Pancreas (tissue), 10 donors: ENCODE measurements around the gene SSUH2. TPM values are rescaled to one million over a fixed set of nuclear protein-coding genes. Genes with fewer than 3 reads are reported as not detected.

Source experiments
- ATAC-seq, 4 donors: fragments of 200-7000 bp; cut with Tn5 transposase; one replicate each; pipeline versions ENCODE4 v1.8.0 to v1.9.1; 2020; ENCODE audit warnings: mild to moderate bottlenecking in 4 of 4, moderate library complexity in 4 of 4
- DNase-seq, 6 donors: peaks; one replicate each; pipeline ENCODE4 v3.0.0-alpha.2; 2020
- FAIRE-seq: peaks from 2 replicates; lab custom pipeline; 2012; peaks lifted over from hg19 to GRCh38; lab: Jason Lieb, UNC
- H3K27ac ChIP-seq, 4 donors: fragments of 200-600 bp; sonication (generic); 1 replicate in 3 of 4; 2 replicates in 1 of 4; pipeline versions ENCODE4 v1.5.0 to v1.8.0; 2020
- H3K27me3 ChIP-seq, 4 donors: fragments of 200-600 bp; one replicate each; pipeline ENCODE4 v1.8.0; 2021
- H3K36me3 ChIP-seq, 3 donors: fragments of 200-600 bp; sonication (generic) in 1 of 3; one replicate each; pipeline versions ENCODE4 v1.5.0 to v1.8.0; 2020 to 2021
- H3K4me1 ChIP-seq, 3 donors: fragments of 200-600 bp; one replicate each; pipeline ENCODE4 v1.8.0; 2021
- H3K4me3 ChIP-seq, 4 donors: fragments of 200-600 bp; sonication (generic) in 2 of 4; one replicate each; pipeline versions ENCODE4 v1.5.0 to v1.8.0; 2020 to 2021
- H3K9me3 ChIP-seq, 4 donors: fragments of 200-600 bp; one replicate each; pipeline ENCODE4 v1.8.0; 2021
- CTCF ChIP-seq, 4 donors: fragments of 200-600 bp; sonication (generic) in 3 of 4; IDR thresholded peaks; one replicate each; pipeline versions ENCODE4 v1.5.0 to v1.8.0; 2021; ENCODE audit warnings: antibody characterized with exemption in 4 of 4
- WGBS, 2 donors: extraction: QIAGEN DNeasy Blood & Tissue Kit; methylation state at CpG; one replicate each; pipeline ENCODE4 v1.1.7; 2013; 5-methylcytosine and 5-hydroxymethylcytosine counted together
- intact Hi-C, 3 donors: fragments of 100-400 bp; cut with DNase I; formaldehyde crosslinking; loops; one replicate each; pipeline versions ENCODE4 v1.11.1 to v1.14.2; 2022
- polyA plus RNA-seq, 2 donors: library from polyadenylated mRNA; stranded (reverse); fragments of 200-250 nt; gene quantifications; one replicate each; pipeline ENCODE4 v1.2.3, GENCODE V29; 2013
- total RNA-seq, 6 donors: library from RNA; stranded (reverse); fragmentation: NEBNext Ultra II Directional in 4 of 6; extraction: Animal tissue kit (Norgen Biotek cat#: 25700) in 4 of 6; gene quantifications; one replicate each; pipeline versions ENCODE4 v1.2.1 to v1.2.4, GENCODE V29; 2021 to 2023
- donor health status: healthy with polysubstance abuse.
- donor health status: DM: no; HTN: no; CAD: no; lungs with moderate emphysema.
- donor health status: DM: no; HTN: no; CAD: no.
- donor health status: control.
- donor health status: control.
- donor health status: Bipolar disorder and iron deficiency.
- donor health status: DM: yes; HTN: yes; CAD: no.
- donor health status: DM: no; HTN: no; CAD: no.
- donor health status: DM: no; HTN: no; CAD: no.
- donor health status: DM: yes; HTN: yes; CAD: no.

The SSUH2 gene
- total and polyA plus RNA-seq, 8 donors = 0.06 to 1.8 (median 0.22) TPM

GRCh38 chr3:8647137-8647985 lies 2.8 kb upstream of the SSUH2 start:
- no peaks in the 10 kb centered on the region for H3K27me3 ChIP-seq
- DNase-seq (peak in 1 of 6 donors; percentile 36), FAIRE-seq (no peak), ATAC-seq (no peak)
- 79 to 84% methylated on average over 12 of the region's 12 CpGs for WGBS, 2 donors
- TF ChIP-seq CTCF (IDR thresholded peaks at IDR 0.05) = no peak
- no peak overlapping the region for H3K4me3 ChIP-seq
- no peaks in the 10 kb centered on the region for H3K4me1 ChIP-seq
- H3K27ac ChIP-seq = no peak overlapping the region
- intact Hi-C loops = no loop called here
- H3K36me3 ChIP-seq = no peaks in the 10 kb centered on the region
- no peaks in the 10 kb centered on the region for H3K9me3 ChIP-seq

DNA sequence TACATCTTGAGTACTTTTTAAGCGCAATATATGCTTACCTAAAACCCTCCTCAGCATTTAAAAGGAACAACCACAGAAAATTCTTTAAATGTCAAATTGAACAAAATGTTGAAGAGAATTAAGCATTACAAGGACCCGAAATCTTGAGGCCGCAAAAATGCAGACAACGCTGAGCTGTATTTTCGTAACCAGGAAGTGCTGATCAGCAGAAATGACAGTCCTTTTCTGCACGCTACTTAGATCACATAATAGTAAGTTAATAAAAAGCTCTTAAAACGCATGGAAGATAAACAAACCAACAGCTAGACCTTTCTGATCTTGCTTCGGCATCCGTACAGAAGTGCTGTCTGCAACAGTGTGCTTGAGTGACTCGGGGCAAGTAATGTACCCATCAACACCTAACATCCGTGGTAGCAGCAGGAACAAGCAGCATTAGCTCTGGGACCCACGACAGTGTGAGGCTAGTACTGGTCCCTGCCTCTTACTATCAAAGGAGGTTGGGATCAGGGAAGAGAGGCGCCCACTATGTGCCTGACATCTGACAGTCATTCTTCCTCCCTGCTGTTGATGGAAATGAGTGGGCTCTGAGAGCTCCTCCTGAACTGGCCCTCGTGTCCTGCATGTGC lies 1.8 kb upstream of the SSUH2 start:
- no peak for TF ChIP-seq CTCF (IDR thresholded peaks at IDR 0.05)
- no peak overlapping the region for H3K27ac ChIP-seq
- H3K4me1 ChIP-seq = no peaks in the 10 kb centered on the region
- FAIRE-seq (no peak), DNase-seq (no peak), ATAC-seq (no peak)
- H3K9me3 ChIP-seq = no peaks in the 10 kb centered on the region
- no peak overlapping the region for H3K4me3 ChIP-seq
- H3K27me3 ChIP-seq = no peaks in the 10 kb centered on the region
- no peaks in the 10 kb centered on the region for H3K36me3 ChIP-seq
- 72 to 79% methylated on average over 14 of the region's 14 CpGs for WGBS, 2 donors
- intact Hi-C loops = no loop called here

DNA sequence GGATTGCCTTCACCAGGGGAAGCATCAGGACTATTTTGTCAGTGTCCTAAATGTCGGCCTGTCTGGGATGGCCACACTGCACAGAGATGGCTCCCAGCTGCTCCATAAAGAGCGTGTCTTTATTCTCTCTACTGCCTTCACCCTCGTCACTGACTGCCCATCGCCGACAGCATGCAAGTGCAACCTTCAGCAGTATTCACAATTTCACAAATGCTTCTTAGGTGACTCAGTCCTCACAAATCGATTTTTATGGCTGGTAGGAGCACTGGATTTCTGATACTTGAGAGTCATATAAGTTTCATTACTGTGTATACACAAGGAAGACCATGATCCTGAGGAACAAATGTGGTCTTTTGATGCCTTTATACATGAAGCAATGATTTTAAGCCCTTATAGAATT lies 1.1 kb upstream of the SSUH2 start:
- Histone ChIP-seq H3K27me3 (no peaks in the 10 kb centered on the region), H3K36me3 (no peaks in the 10 kb centered on the region), H3K4me1 (no peaks in the 10 kb centered on the region), H3K27ac (no peak overlapping the region), H3K4me3 (no peak overlapping the region), H3K9me3 (no peaks in the 10 kb centered on the region)
- 59% methylated on average over 6 of the region's 6 CpGs for WGBS, 2 donors
- DNase-seq = no peak
- no peak for FAIRE-seq
- no peak for TF ChIP-seq CTCF (IDR thresholded peaks at IDR 0.05)
- ATAC-seq = no peak
- intact Hi-C loops = no loop called here

- H3K36me3 ChIP-seq = no peaks in the 10 kb centered on the region
- H3K4me3 ChIP-seq = no peak overlapping the region
- FAIRE-seq = no peak
- H3K4me1 ChIP-seq = no peaks in the 10 kb centered on the region
- intact Hi-C loops = no loop called here
- no peak for DNase-seq
- WGBS, 2 donors = 49 to 69% methylated on average over 10 of the region's 10 CpGs
- H3K9me3 ChIP-seq = no peaks in the 10 kb centered on the region
- no peak for ATAC-seq
- no peaks in the 10 kb centered on the region for H3K27me3 ChIP-seq
- H3K27ac ChIP-seq = no peak overlapping the region
- no peak for TF ChIP-seq CTCF (IDR thresholded peaks at IDR 0.05)
Measured at GRCh38 chr3:8643693-8644365, 769 bp downstream of the SSUH2 start.
